ENCODE data around the gene ARAP1.

GRCh38 chr11:72777755-72778278 lies 25.6 kb upstream of the ARAP1 start:
- TF ChIP-seq CTCF (IDR thresholded peaks at IDR 0.05; ENCODE audit: low read length) (no peak), EZH2 (optimal IDR thresholded peaks at IDR 0.05; ENCODE audit: low read depth, low read length) (no peak)
